Panc1 (cell line): ENCODE data around the gene FAM167B.

ENCODE experiments used
- CTCF ChIP-seq: fragments of 450-650 bp; IDR thresholded peaks from 2 replicates; pipeline ENCODE4 v1.5.1; 2017; ENCODE audit warnings: mild to moderate bottlenecking
- POLR2AphosphoS5 ChIP-seq: IDR thresholded peaks from 2 replicates; pipeline ENCODE4 v1.6.1; 2012; ENCODE audit warnings: mild to moderate bottlenecking, low read depth, low read length, moderate library complexity
- TCF7L2 ChIP-seq: IDR thresholded peaks from 2 replicates; pipeline ENCODE4 v1.6.1; 2011; ENCODE audit warnings: mild to moderate bottlenecking, low read depth, low read length, inconsistent platforms
- TF ChIP-seq, protein P1 (sequence below), 2 experiments: IDR thresholded peaks; 2 replicates each; pipeline ENCODE4 v1.6.1; 2011 to 2012; ENCODE audit warnings: low read depth in 2 of 2, control low read depth in 1 of 2, low read length in 1 of 2, mild to moderate bottlenecking in 1 of 2, moderate library complexity in 1 of 2; ENCODE audit not compliant: insufficient read depth in 1 of 2

DNA sequence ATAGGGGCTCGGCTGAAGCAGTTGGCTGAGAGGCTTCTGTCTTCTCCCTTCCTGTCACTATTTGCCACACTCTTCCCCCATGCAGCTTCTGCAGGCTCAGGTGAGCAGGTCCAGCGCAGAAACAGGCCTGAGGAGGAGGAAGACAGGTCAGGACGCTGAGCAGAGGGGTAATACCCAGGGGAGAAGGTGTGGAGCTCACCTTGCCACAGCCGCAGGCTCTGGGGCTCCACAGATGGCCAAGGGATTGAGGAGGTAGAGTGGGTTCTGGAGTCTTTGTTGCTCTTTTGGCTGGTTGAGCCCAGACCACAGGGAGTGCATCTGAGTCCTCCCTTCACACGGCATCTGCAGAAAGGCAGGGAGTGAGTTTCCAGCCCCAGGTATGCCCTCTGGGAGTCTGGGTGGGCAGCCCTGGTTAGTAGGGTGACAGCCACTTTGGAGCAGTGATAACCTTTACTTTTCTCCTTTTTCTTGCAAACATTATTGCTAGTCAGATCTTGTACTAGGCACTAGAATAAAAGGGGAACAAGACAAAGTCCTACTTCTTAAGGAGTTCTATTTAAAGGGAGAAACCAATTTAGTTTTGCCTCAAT, 15.1 kb upstream of the FAM167B start:
- TF ChIP-seq CTCF (no peak), POLR2AphosphoS5 (peak; percentile 22), TCF7L2 (no peak)
- TF ChIP-seq, protein P1, sequence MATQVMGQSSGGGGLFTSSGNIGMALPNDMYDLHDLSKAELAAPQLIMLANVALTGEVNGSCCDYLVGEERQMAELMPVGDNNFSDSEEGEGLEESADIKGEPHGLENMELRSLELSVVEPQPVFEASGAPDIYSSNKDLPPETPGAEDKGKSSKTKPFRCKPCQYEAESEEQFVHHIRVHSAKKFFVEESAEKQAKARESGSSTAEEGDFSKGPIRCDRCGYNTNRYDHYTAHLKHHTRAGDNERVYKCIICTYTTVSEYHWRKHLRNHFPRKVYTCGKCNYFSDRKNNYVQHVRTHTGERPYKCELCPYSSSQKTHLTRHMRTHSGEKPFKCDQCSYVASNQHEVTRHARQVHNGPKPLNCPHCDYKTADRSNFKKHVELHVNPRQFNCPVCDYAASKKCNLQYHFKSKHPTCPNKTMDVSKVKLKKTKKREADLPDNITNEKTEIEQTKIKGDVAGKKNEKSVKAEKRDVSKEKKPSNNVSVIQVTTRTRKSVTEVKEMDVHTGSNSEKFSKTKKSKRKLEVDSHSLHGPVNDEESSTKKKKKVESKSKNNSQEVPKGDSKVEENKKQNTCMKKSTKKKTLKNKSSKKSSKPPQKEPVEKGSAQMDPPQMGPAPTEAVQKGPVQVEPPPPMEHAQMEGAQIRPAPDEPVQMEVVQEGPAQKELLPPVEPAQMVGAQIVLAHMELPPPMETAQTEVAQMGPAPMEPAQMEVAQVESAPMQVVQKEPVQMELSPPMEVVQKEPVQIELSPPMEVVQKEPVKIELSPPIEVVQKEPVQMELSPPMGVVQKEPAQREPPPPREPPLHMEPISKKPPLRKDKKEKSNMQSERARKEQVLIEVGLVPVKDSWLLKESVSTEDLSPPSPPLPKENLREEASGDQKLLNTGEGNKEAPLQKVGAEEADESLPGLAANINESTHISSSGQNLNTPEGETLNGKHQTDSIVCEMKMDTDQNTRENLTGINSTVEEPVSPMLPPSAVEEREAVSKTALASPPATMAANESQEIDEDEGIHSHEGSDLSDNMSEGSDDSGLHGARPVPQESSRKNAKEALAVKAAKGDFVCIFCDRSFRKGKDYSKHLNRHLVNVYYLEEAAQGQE (IDR thresholded peaks at IDR 0.05; ENCODE audit: insufficient read depth in 1 of 2, low read depth in 2 of 2, low read length in 1 of 2), result no peak
